Endothelial cell (in vitro differentiated cells): Measurements from ENCODE around the gene PXN. TPM values are rescaled to one million over a fixed set of nuclear protein-coding genes. Genes with fewer than 3 reads are reported as not detected.
A peak's percentile ranks its signal among the peaks of the same experiment; 100 is the strongest.

Experiments used
- DNase-seq: peaks from one replicate; pipeline ENCODE4 v3.0.0; 2021; ENCODE audit warnings: low spot score
- H3K27ac Mint-ChIP-seq: one replicate; pipeline ENCODE4 v1.8.0; 2021; ENCODE audit warnings: mixed read lengths, inconsistent platforms; ENCODE audit not compliant: unreplicated experiment
- H3K27me3 Mint-ChIP-seq: one replicate; pipeline ENCODE4 v1.8.0; 2021; ENCODE audit warnings: mild to moderate bottlenecking, moderate library complexity, mixed read lengths, inconsistent platforms; ENCODE audit not compliant: unreplicated experiment
- H3K36me3 Mint-ChIP-seq: one replicate; pipeline ENCODE4 v1.8.0; 2021; ENCODE audit warnings: mild to moderate bottlenecking, low read depth, mixed read lengths, inconsistent platforms; ENCODE audit not compliant: unreplicated experiment
- H3K4me1 Mint-ChIP-seq: one replicate; pipeline ENCODE4 v1.8.0; 2021; ENCODE audit warnings: mild to moderate bottlenecking, mixed read lengths, inconsistent platforms; ENCODE audit not compliant: unreplicated experiment
- H3K4me3 Mint-ChIP-seq: one replicate; pipeline ENCODE4 v1.8.0; 2021; ENCODE audit warnings: mild to moderate bottlenecking, mixed read lengths, inconsistent platforms; ENCODE audit not compliant: unreplicated experiment
- H3K9me3 Mint-ChIP-seq: one replicate; pipeline ENCODE4 v1.8.0; 2021; ENCODE audit warnings: mixed read lengths, inconsistent platforms; ENCODE audit not compliant: unreplicated experiment
- total RNA-seq: library from RNA; stranded (reverse); fragmentation: NEBNext Ultra II Directional; extraction: Animal tissue kit (Norgen Biotek cat#: 25700); gene quantifications from one replicate; pipeline ENCODE4 v1.2.1, GENCODE V29; 2021; ENCODE audit not compliant: unreplicated experiment
- TF ChIP-seq, protein P1 (sequence below): fragments of 200-600 bp; sonication (generic); IDR thresholded peaks from one replicate; pipeline ENCODE4 v1.5.0; 2021; ENCODE audit warnings: antibody characterized with exemption; ENCODE audit not compliant: unreplicated experiment

The PXN gene
- total RNA-seq, 1 donor from 2014 or later = 227 TPM

DNA sequence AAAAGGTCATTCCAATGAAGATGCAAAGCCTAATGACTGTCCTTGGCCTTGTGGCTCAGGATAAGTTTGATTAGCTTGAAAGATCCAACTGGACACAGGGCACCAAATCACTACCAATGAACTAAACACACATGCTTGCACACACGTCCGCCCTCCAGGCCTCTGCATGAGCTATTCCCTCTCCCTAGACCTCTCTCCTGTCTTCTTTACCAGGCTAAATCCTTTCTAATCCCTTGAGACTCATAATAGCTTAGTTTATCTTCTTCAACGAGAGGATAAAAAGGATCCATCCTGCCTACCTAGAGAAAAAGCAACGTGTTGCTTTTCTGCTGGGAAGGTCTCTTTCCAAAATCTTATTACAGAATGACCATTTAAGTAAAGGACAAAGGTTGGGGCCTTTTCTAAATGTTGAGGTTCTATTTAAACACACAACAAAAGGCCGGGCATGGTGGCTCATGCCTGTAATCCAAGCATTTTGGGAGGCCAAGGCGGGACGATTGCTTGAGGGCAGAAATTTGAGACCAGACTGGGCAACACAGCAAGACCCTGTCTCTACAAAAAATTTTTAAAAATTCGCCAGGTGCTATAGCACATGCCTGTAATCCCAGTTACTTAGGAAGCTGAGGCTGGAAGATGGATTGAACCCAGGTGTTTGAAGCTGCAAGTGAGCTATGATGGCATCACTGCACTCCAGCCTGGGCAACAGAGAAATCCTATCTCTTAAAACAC, 22.4 kb downstream of the PXN start:
- Mint-ChIP-seq H3K4me1 (peaks cover 75% of the 10 kb centered on the region), H3K27ac (peak overlapping the region; percentile 93), H3K36me3 (peaks cover 11% of the 10 kb centered on the region), H3K4me3 (peak overlapping the region; percentile 40), H3K9me3 (no peaks in the 10 kb centered on the region), H3K27me3 (peaks cover 10% of the 10 kb centered on the region)
- TF ChIP-seq, protein P1, sequence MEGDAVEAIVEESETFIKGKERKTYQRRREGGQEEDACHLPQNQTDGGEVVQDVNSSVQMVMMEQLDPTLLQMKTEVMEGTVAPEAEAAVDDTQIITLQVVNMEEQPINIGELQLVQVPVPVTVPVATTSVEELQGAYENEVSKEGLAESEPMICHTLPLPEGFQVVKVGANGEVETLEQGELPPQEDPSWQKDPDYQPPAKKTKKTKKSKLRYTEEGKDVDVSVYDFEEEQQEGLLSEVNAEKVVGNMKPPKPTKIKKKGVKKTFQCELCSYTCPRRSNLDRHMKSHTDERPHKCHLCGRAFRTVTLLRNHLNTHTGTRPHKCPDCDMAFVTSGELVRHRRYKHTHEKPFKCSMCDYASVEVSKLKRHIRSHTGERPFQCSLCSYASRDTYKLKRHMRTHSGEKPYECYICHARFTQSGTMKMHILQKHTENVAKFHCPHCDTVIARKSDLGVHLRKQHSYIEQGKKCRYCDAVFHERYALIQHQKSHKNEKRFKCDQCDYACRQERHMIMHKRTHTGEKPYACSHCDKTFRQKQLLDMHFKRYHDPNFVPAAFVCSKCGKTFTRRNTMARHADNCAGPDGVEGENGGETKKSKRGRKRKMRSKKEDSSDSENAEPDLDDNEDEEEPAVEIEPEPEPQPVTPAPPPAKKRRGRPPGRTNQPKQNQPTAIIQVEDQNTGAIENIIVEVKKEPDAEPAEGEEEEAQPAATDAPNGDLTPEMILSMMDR = no peak
- DNase-seq = no peak

DNA sequence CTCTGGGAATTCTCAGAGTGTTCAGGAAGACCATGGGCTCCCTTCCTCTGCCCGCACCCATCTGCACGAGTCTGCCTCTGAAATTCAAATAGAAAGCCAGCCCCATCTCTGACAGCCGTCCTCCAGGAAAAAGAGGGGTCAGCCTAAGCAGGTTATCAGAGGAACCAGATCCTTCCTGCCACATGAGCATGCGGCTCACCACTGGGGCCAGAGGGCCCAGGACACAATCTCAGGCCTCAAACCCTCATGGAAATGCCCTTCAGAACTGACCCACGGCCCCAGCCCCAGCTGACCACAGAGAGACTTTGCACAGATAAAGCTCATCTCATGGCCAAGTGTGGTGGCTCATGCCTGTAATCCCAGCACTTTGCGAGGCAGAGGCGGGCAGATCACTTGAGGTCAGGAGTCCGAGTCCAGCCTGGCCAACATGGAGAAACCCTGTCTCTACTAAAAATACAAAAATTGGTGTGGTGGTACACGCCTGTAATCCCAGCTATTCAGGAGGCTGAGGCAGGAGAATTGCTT, 23.2 kb downstream of the PXN start:
- Mint-ChIP-seq H3K36me3 (peaks cover 10% of the 10 kb centered on the region), H3K4me3 (peak overlapping the region; percentile 40), H3K27me3 (peaks cover 8% of the 10 kb centered on the region), H3K4me1 (peaks cover 75% of the 10 kb centered on the region), H3K9me3 (no peaks in the 10 kb centered on the region), H3K27ac (peak overlapping the region; percentile 93)
- peak; percentile 70 for DNase-seq
- TF ChIP-seq, protein P1 = no peak

DNA sequence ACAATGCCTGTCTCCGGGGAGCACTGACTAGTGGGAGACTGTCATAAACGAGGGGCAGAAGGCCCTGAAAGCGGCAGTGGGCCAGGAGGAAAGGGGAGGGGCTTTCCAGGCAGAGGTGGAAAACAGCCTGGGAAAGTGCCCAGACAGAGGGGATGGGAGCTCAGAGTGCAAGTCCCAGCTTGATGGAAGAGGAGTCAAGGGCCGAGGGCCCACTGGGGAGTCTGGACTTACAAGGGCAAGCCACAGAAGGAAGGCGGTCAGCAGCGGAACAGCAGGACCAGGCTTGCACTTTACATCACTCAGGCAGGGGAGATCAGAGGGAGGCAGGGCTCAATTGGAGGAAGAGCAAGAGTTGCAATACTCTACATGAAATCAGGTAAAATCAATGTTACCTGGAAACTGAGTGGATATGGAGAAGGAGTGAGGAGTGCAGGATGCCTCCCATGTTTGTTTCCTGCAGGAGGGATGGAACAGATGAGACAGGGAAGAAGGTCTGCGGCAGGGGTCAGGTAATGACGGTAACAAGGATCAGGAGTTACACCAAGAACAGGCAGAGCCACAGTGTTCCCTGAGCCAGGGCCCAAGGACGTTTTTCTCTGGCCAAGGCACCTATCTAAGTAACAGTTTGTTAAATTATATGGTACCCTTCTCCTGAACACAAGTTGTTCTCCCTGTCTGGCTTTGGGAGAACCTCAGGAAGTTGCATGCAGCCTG, 23.8 kb downstream of the PXN start:
- no peak for DNase-seq
- peak overlapping the region; percentile 93 for H3K27ac Mint-ChIP-seq
- H3K36me3 Mint-ChIP-seq = peaks cover 10% of the 10 kb centered on the region
- peak overlapping the region; percentile 40 for H3K4me3 Mint-ChIP-seq
- H3K4me1 Mint-ChIP-seq = peaks cover 71% of the 10 kb centered on the region
- H3K9me3 Mint-ChIP-seq = no peaks in the 10 kb centered on the region
- H3K27me3 Mint-ChIP-seq = peaks cover 8% of the 10 kb centered on the region
- TF ChIP-seq, protein P1 = no peak

DNA sequence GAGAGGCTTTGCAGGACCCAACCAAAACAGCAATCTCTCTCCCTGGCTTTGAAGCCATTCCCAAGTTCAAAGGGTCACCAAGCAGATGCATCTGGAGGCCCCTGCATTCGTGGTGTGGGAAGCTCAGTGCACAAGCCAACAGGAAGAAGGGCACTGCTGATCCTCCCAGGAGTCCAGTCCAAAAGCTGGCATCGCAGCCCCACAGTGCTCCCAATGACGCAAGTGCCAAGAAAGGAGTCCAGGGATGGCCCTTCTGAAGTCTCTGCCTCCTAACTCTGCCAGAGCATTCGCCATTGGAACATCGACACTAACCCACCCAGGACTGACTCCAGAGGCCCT, 25.1 kb downstream of the PXN start:
- H3K4me3 Mint-ChIP-seq = peak overlapping the region; percentile 51
- H3K9me3 Mint-ChIP-seq = no peaks in the 10 kb centered on the region
- H3K27ac Mint-ChIP-seq = peak overlapping the region; percentile 93
- peaks cover 77% of the 10 kb centered on the region for H3K4me1 Mint-ChIP-seq
- peaks cover 10% of the 10 kb centered on the region for H3K36me3 Mint-ChIP-seq
- H3K27me3 Mint-ChIP-seq = peaks cover 11% of the 10 kb centered on the region
- TF ChIP-seq, protein P1 = no peak
- no peak for DNase-seq
